HEK293 (cell line): Measurements from ENCODE around the gene LINC00237.

Source experiments
- CTCF ChIA-PET: fragments of 350-600 bp; formaldehyde crosslinking; extraction: SDS; loops from one replicate; lab custom pipeline; 2021; ENCODE audit warnings: antibody characterized with exemption; lab: Yijun Ruan, JAX
- POLR2A ChIA-PET: fragments of 300-600 bp; formaldehyde crosslinking; extraction: SDS; loops from one replicate; lab custom pipeline; 2020; ENCODE audit warnings: antibody characterized with exemption, inconsistent platforms; lab: Yijun Ruan, JAX
- H3K27ac ChIP-seq: fragments of 200-500 bp; sonication (Bioruptor generic); 2 replicates; pipeline ENCODE4 v1.5.1; 2014; ENCODE audit warnings: low read depth, low read length, control low read depth, inconsistent platforms; ENCODE audit errors: extremely low read depth
- H3K36me3 ChIP-seq, 2 experiments: fragments of 200-500 bp in 1 of 2; sonication (Bioruptor generic) in 1 of 2; 1 replicate in 1 of 2; 2 replicates in 1 of 2; pipeline ENCODE4 v1.5.1; 2014 to 2017; ENCODE audit warnings: inconsistent platforms in 2 of 2, low read length in 2 of 2; ENCODE audit not compliant: control insufficient read depth in 2 of 2, insufficient read depth in 1 of 2
- H3K4me1 ChIP-seq: fragments of 200-500 bp; sonication (Bioruptor generic); 2 replicates; pipeline ENCODE4 v1.5.1; 2014; ENCODE audit warnings: mild to moderate bottlenecking, low read length, inconsistent platforms; ENCODE audit not compliant: control insufficient read depth, insufficient read depth
- H3K4me3 ChIP-seq: 2 replicates; pipeline ENCODE4 v1.5.1; 2011; ENCODE audit warnings: low read depth, mild to moderate bottlenecking, control low read depth, low read length, moderate library complexity
- H3K9me3 ChIP-seq: fragments of 200-500 bp; sonication (Bioruptor generic); 2 replicates; pipeline ENCODE4 v1.5.1; 2014; ENCODE audit warnings: low read depth, low read length, inconsistent platforms; ENCODE audit not compliant: control insufficient read depth, insufficient read depth
- FEZF1 ChIP-seq: fragments of 450-650 bp; formaldehyde crosslinking; IDR thresholded peaks from 2 replicates; pipeline ENCODE4 v1.5.1; 2016; ENCODE audit warnings: missing biosample characterization, missing genetic modification characterization
- GFI1B ChIP-seq: fragments of 450-650 bp; formaldehyde crosslinking; IDR thresholded peaks from 2 replicates; pipeline ENCODE4 v1.5.1; 2016; ENCODE audit warnings: missing biosample characterization, missing genetic modification characterization
- MZF1 ChIP-seq: fragments of 450-650 bp; formaldehyde crosslinking; IDR thresholded peaks from 2 replicates; pipeline ENCODE4 v1.5.1; 2017; ENCODE audit warnings: missing biosample characterization, missing genetic modification characterization, borderline replicate concordance
- PBX3 ChIP-seq: sonication (generic); formaldehyde crosslinking; IDR thresholded peaks from 2 replicates; pipeline ENCODE4 v1.8.1; 2022; ENCODE audit warnings: mild to moderate bottlenecking, moderate library complexity, missing genetic modification reagents
- PRDM10 ChIP-seq: fragments of 450-650 bp; formaldehyde crosslinking; IDR thresholded peaks from 2 replicates; pipeline ENCODE4 v1.5.1; 2016; ENCODE audit warnings: missing biosample characterization, missing genetic modification characterization
- SCRT1 ChIP-seq: fragments of 450-650 bp; formaldehyde crosslinking; IDR thresholded peaks from 2 replicates; pipeline ENCODE4 v1.5.1; 2016; ENCODE audit warnings: missing biosample characterization, missing genetic modification characterization, borderline replicate concordance
- ZBTB11 ChIP-seq: fragments of 450-650 bp; formaldehyde crosslinking; conservative IDR thresholded peaks from 2 replicates; pipeline ENCODE4 v1.5.1; 2016; ENCODE audit warnings: low read depth, missing biosample characterization, missing genetic modification characterization
- ZBTB48 ChIP-seq: fragments of 450-650 bp; formaldehyde crosslinking; IDR thresholded peaks from 2 replicates; pipeline ENCODE4 v1.5.1; 2016; ENCODE audit warnings: missing biosample characterization, missing genetic modification characterization
- ZIC2 ChIP-seq: fragments of 450-650 bp; formaldehyde crosslinking; IDR thresholded peaks from 2 replicates; pipeline ENCODE4 v1.5.1; 2016; ENCODE audit warnings: missing biosample characterization, missing genetic modification characterization
- ZNF121 ChIP-seq: fragments of 450-650 bp; formaldehyde crosslinking; IDR thresholded peaks from 2 replicates; pipeline ENCODE4 v1.5.1; 2016; ENCODE audit warnings: missing biosample characterization, missing genetic modification characterization
- ZNF140 ChIP-seq: fragments of 450-650 bp; formaldehyde crosslinking; IDR thresholded peaks from 2 replicates; pipeline ENCODE4 v1.5.1; 2016; ENCODE audit warnings: missing biosample characterization, missing genetic modification characterization
- ZNF16 ChIP-seq: fragments of 450-650 bp; formaldehyde crosslinking; IDR thresholded peaks from 2 replicates; pipeline ENCODE4 v1.5.1; 2016; ENCODE audit warnings: low read depth, missing biosample characterization, missing genetic modification characterization
- ZNF202 ChIP-seq: fragments of 450-650 bp; formaldehyde crosslinking; IDR thresholded peaks from 2 replicates; pipeline ENCODE4 v1.5.1; 2016; ENCODE audit warnings: missing biosample characterization, missing genetic modification characterization, borderline replicate concordance
- ZNF221 ChIP-seq: fragments of 450-650 bp; formaldehyde crosslinking; IDR thresholded peaks from 2 replicates; pipeline ENCODE4 v1.5.1; 2017; ENCODE audit warnings: missing biosample characterization, missing genetic modification characterization, borderline replicate concordance
- ZNF48 ChIP-seq: fragments of 450-650 bp; formaldehyde crosslinking; IDR thresholded peaks from 2 replicates; pipeline ENCODE4 v1.5.1; 2016; ENCODE audit warnings: missing biosample characterization, missing genetic modification characterization
- ZNF488 ChIP-seq: fragments of 450-650 bp; formaldehyde crosslinking; IDR thresholded peaks from 2 replicates; pipeline ENCODE4 v1.5.1; 2016; ENCODE audit warnings: missing biosample characterization, missing genetic modification characterization
- ZNF571 ChIP-seq: fragments of 450-650 bp; formaldehyde crosslinking; IDR thresholded peaks from 2 replicates; pipeline ENCODE4 v1.5.0; 2017; ENCODE audit warnings: missing biosample characterization, missing genetic modification characterization
- ZNF580 ChIP-seq: fragments of 450-650 bp; formaldehyde crosslinking; IDR thresholded peaks from 2 replicates; pipeline ENCODE4 v1.5.1; 2016; ENCODE audit warnings: missing biosample characterization, missing genetic modification characterization
- ZNF629 ChIP-seq: fragments of 450-650 bp; formaldehyde crosslinking; IDR thresholded peaks from 2 replicates; pipeline ENCODE4 v1.5.1; 2017; ENCODE audit warnings: missing biosample characterization, missing genetic modification characterization
- ZNF843 ChIP-seq: fragments of 450-650 bp; formaldehyde crosslinking; IDR thresholded peaks from 2 replicates; pipeline ENCODE4 v1.5.1; 2016; ENCODE audit warnings: missing biosample characterization, missing genetic modification characterization

The LINC00237 gene

GRCh38 chr20:21052241-21052640, 53.9 kb downstream of the LINC00237 start:
- ChIA-PET CTCF (no interaction called here), POLR2A (no interaction called here)
- Histone ChIP-seq H3K36me3 (no peaks in the 10 kb centered on the region), H3K27ac (no peak overlapping the region), H3K4me1 (peaks cover 7% of the 10 kb centered on the region; the same call in 1 of the 2 replicates), H3K9me3 (no peaks in the 10 kb centered on the region), H3K4me3 (no peak overlapping the region)
- TF ChIP-seq ZIC2 (tag by site-specific recombination): no peak
- no peak for TF ChIP-seq FEZF1
- TF ChIP-seq SCRT1: no peak
- no peak for TF ChIP-seq ZNF843
- no peak for TF ChIP-seq ZNF202 (tag by site-specific recombination)
- no peak for TF ChIP-seq GFI1B (tag by site-specific recombination)
- TF ChIP-seq ZBTB11 (tag by site-specific recombination): no peak
- TF ChIP-seq PBX3 (CRISPR knock-in tag): no peak
- no peak for TF ChIP-seq ZNF221 (tag by site-specific recombination)
- TF ChIP-seq ZNF580 (tag by site-specific recombination): no peak
- TF ChIP-seq ZBTB48: no peak
- TF ChIP-seq ZNF140: no peak

GRCh38 chr20:21050710-21051109, 55.4 kb downstream of the LINC00237 start:
- H3K9me3 ChIP-seq: no peaks in the 10 kb centered on the region
- no peaks in the 10 kb centered on the region for H3K36me3 ChIP-seq
- H3K27ac ChIP-seq: no peak overlapping the region
- ChIA-PET POLR2A (no interaction called here), CTCF (interaction anchor here (0.6 to 1.0 kb wide), 2 partner anchors 12 to 186 kb away, joined by 3 to 4 read pairs; no protein-coding TSS in a partner anchor)
- no peak overlapping the region for H3K4me3 ChIP-seq
- H3K4me1 ChIP-seq: peaks cover 7% of the 10 kb centered on the region; the same call in 1 of the 2 replicates
- no peak for TF ChIP-seq ZNF48 (tag by site-specific recombination)
- TF ChIP-seq PBX3 (CRISPR knock-in tag): no peak
- TF ChIP-seq ZNF488 (tag by site-specific recombination): no peak
- no peak for TF ChIP-seq ZNF571 (tag by site-specific recombination)
- no peak for TF ChIP-seq ZNF16 (tag by site-specific recombination)
- no peak for TF ChIP-seq ZNF121 (tag by site-specific recombination)
- TF ChIP-seq ZBTB11 (tag by site-specific recombination): no peak
- TF ChIP-seq PRDM10 (tag by site-specific recombination): no peak
- no peak for TF ChIP-seq MZF1 (tag by site-specific recombination)
- TF ChIP-seq ZNF629 (tag by site-specific recombination): no peak
